ENCODE results near the gene CDH23. TPM values are rescaled to one million over a fixed set of nuclear protein-coding genes. Genes with fewer than 3 reads are reported as not detected.

CDH23 gene
- total and polyA plus RNA-seq, 10 of the 15 experiments (the other 5 are each of a cell fraction or from before 2014, with no cell fraction given): 0.09 to 0.40 (median 0.15) TPM; not detected in 1

DNA sequence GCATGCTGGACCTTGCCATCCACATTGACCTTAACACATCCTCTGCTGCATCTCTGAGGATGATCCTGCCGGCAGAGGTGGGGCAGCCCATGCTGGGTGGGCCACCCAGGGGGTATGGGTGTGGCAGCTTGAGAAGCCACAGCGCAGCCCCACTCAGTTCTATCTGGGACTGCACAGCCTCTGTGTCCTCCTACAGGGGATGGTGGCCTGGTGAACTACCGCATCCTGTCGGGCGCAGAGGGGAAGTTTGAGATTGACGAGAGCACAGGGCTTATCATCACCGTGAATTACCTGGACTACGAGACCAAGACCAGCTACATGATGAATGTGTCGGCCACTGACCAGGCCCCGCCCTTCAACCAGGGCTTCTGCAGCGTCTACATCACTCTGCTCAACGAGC lies 335.1 kb downstream of the CDH23 start:
- intact Hi-C loops (cut with micrococcal nuclease; ENCODE audit: unreplicated experiment) (no loop called here), in situ Hi-C loops (cut with MboI) (no loop called here)
- H3K4me3 ChIP-seq: no peak overlapping the region
- H3K36me3 ChIP-seq (ENCODE audit: control insufficient read depth in 2 of 2, insufficient read depth in 2 of 2, low read length in 1 of 2): no peaks in the 10 kb centered on the region
- no peak for TF ChIP-seq FOXK2 (IDR thresholded peaks at IDR 0.05)
- no peak for TF ChIP-seq SMARCA5 (IDR thresholded peaks at IDR 0.05)
- TF ChIP-seq SMC3 (IDR thresholded peaks at IDR 0.05; ENCODE audit: borderline replicate concordance, low read length): no peak
- TF ChIP-seq, protein P1, sequence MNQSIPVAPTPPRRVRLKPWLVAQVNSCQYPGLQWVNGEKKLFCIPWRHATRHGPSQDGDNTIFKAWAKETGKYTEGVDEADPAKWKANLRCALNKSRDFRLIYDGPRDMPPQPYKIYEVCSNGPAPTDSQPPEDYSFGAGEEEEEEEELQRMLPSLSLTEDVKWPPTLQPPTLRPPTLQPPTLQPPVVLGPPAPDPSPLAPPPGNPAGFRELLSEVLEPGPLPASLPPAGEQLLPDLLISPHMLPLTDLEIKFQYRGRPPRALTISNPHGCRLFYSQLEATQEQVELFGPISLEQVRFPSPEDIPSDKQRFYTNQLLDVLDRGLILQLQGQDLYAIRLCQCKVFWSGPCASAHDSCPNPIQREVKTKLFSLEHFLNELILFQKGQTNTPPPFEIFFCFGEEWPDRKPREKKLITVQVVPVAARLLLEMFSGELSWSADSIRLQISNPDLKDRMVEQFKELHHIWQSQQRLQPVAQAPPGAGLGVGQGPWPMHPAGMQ (IDR thresholded peaks at IDR 0.05; ENCODE audit: borderline replicate concordance): no peak
- TF ChIP-seq E4F1 (IDR thresholded peaks at IDR 0.05; ENCODE audit: borderline replicate concordance, partially characterized antibody): no peak
- TF ChIP-seq SUPT20H (IDR thresholded peaks at IDR 0.05; ENCODE audit: borderline replicate concordance, control insufficient read depth, low read depth, low read length): no peak
- TF ChIP-seq CHD1 (IDR thresholded peaks at IDR 0.05; ENCODE audit: low read depth, low read length): no peak
- no peak for TF ChIP-seq MEF2B (IDR thresholded peaks at IDR 0.05; ENCODE audit: partially characterized antibody, poor library complexity, severe bottlenecking)
- TF ChIP-seq DPF2 (IDR thresholded peaks at IDR 0.05): no peak
- TF ChIP-seq NBN (IDR thresholded peaks at IDR 0.05): no peak
- no peak for TF ChIP-seq MTA3 (IDR thresholded peaks at IDR 0.05; ENCODE audit: borderline replicate concordance, low read length)
- ATAC-seq: no peak
- no peaks in the 10 kb centered on the region for H4K20me1 ChIP-seq (ENCODE audit: control insufficient read depth, insufficient read depth)
- no peak overlapping the region for H3K9ac ChIP-seq (ENCODE audit: control insufficient read depth, insufficient read depth, low read length)
- FAIRE-seq: no peak
- no peak overlapping the region for H3K4me2 ChIP-seq (ENCODE audit: control insufficient read depth, insufficient read depth)
- ChIA-PET POLR2A (interaction anchor here (0.7 kb wide), 1 partner anchor 37 kb away, joined by 3 read pairs; no protein-coding TSS in a partner anchor), CTCF (interaction anchor here (1.4 to 2.1 kb wide), 3 partner anchors 11 to 24 kb away, joined by 4 to 6 read pairs (median 6); no protein-coding TSS in a partner anchor), RAD21 (ENCODE audit: unreplicated experiment) (no interaction called here), SMC1A (ENCODE audit: uncharacterized antibody, unreplicated experiment) (interaction anchor here (1.6 to 2.3 kb wide), 3 partner anchors 10 to 41 kb away, joined by 3 to 6 read pairs (median 5); partner anchors contain the start of gene VSIR)
- BruUV-seq (replicated peaks): no TSS peak
- no peaks in the 10 kb centered on the region for H3K27me3 ChIP-seq (replicated peaks in 1 of 2; ENCODE audit: control insufficient read depth in 2 of 2, insufficient read depth in 2 of 2, low read length in 1 of 2)
- WGBS (ENCODE audit: insufficient coverage, insufficient replicate concordance, low lambda C conversion rate, missing lambda C conversion rate): 71% methylated on average over 12 of the region's 12 CpGs
- no peak overlapping the region for H2AFZ ChIP-seq (ENCODE audit: control insufficient read depth, low read depth, low read length)
- H3K4me1 ChIP-seq (ENCODE audit: control insufficient read depth, insufficient read depth, low read length): peaks cover 50% of the 10 kb centered on the region
- no peak overlapping the region for H3K27ac ChIP-seq (ENCODE audit: control insufficient read depth, insufficient read depth)
- no peaks in the 10 kb centered on the region for H3K9me3 ChIP-seq (replicated peaks; ENCODE audit: control insufficient read depth, insufficient read depth, low read length)
- H3K79me2 ChIP-seq (ENCODE audit: control insufficient read depth, insufficient read depth, low read length): no peaks in the 10 kb centered on the region
- DNase-seq (ENCODE audit: low read depth, low spot score): no peak

Data from GM12878 (cell line).